HG03159 (cell line): ENCODE measurements around the gene TUBG1.
"Not testable (repeated sequence)": the region's sequence is repeated elsewhere in the genome, so short reads cannot be mapped to it uniquely, and the experiment has no call there.

Source experiments
- ATAC-seq: cut with Tn5 transposase; IDR thresholded peaks from one replicate; pipeline ENCODE4 v1.9.1; 2021; ENCODE audit warnings: mild to moderate bottlenecking, moderate library complexity; ENCODE audit not compliant: unreplicated experiment

TUBG1 gene

GRCh38 chr17:42621987-42622386 lies 12.5 kb downstream of the TUBG1 start:
- not testable (repeated sequence) for ATAC-seq

- ATAC-seq: no peak
Observed at GRCh38 chr17:42623271-42623670, 13.8 kb downstream of the TUBG1 start.

GRCh38 chr17:42623732-42624596 lies 14.5 kb downstream of the TUBG1 start:
- no peak for ATAC-seq

- ATAC-seq: not testable (repeated sequence)
Observed at GRCh38 chr17:42627032-42627764, 17.7 kb downstream of the TUBG1 start.

GRCh38 chr17:42629411-42630009 lies 20.0 kb downstream of the TUBG1 start:
- ATAC-seq: no peak

- no peak for ATAC-seq
Observed at GRCh38 chr17:42632949-42633444, 23.5 kb downstream of the TUBG1 start.

- ATAC-seq: no peak
Observed at GRCh38 chr17:42639525-42640113, 30.1 kb downstream of the TUBG1 start.

GRCh38 chr17:42640121-42640520 lies 30.6 kb downstream of the TUBG1 start:
- no peak for ATAC-seq

GRCh38 chr17:42642336-42642735 lies 32.9 kb downstream of the TUBG1 start:
- ATAC-seq: no peak

- no peak for ATAC-seq
Observed at GRCh38 chr17:42647778-42648177, 38.3 kb downstream of the TUBG1 start.

- no peak for ATAC-seq
Observed at GRCh38 chr17:42651392-42651791, 41.9 kb downstream of the TUBG1 start.

- ATAC-seq: no peak
Observed at GRCh38 chr17:42653179-42654124, 44.0 kb downstream of the TUBG1 start.

- no peak for ATAC-seq
Observed at GRCh38 chr17:42655528-42655927, 46.0 kb downstream of the TUBG1 start.

GRCh38 chr17:42657824-42658588 lies 48.5 kb downstream of the TUBG1 start:
- ATAC-seq: no peak

GRCh38 chr17:42659079-42659931 lies 49.8 kb downstream of the TUBG1 start, which contains the start of gene TUBG2:
Gene TUBG2, plus strand, starts transcription at chr17:42659284. Its CDS starts 220 bp downstream, at chr17:42659504.
- no peak for ATAC-seq

- ATAC-seq: not testable (repeated sequence)
Observed at GRCh38 chr17:42659932-42660274, 50.4 kb downstream of the TUBG1 start.

GRCh38 chr17:42660692-42661345 lies 51.3 kb downstream of the TUBG1 start:
- no peak for ATAC-seq
